ENCODE data around the gene SVOP.

The SVOP gene

GRCh38 chr12:109020146-109020795, 597 bp downstream of the SVOP start:
- no peak overlapping the region for H3K4me3 ChIP-seq (ENCODE audit: low read depth, low read length)
- no peak for TF ChIP-seq CTCF (IDR thresholded peaks at IDR 0.05; ENCODE audit: low read depth, low read length)

DNA sequence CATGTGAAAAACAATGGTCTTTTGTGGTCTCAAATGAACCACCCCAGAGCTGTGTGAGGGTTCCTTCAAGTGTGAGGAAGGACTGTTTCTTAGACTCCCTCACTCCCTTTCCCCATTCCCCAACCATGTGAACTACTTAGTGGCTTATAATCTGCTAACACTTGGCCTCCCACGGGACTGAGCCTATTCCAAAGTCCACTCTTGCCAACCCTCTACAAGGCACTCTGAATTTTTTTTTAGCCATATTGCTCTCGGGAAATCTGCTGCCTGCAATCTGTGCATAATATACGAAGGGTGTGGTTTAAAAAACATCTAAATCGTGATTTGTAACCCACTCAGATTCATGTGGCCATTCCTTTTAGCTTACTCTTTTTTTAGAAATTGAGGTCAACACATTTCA, 2.6 kb downstream of the SVOP start:
- no peak overlapping the region for H3K4me3 ChIP-seq (ENCODE audit: low read depth, low read length)

DNA sequence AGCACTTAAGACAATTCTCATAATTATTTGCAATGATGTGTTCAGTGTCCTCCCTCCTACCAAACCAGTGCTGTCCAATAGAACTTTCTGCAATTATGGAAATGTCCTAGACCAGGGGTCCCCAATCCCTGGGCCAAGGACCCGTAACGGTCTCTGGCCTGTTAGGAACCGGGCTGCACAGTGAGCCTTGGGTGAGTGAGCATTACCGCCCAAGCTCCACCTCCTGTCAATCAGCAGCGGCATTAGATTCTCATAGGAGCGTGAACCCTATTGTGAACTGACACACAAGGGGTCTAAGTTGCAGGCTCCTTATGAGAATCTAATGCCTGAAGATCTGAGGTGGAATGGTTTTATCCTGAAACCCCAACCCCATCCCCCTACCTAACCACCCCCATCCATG, 3.9 kb downstream of the SVOP start:
- no peak overlapping the region for H3K4me3 ChIP-seq (ENCODE audit: low read depth, low read length)
- no peak for TF ChIP-seq CTCF (IDR thresholded peaks at IDR 0.05; ENCODE audit: low read depth, low read length)

More for the DNA sequence above, 2.6 kb downstream of the SVOP start:
- TF ChIP-seq CTCF (IDR thresholded peaks at IDR 0.05; ENCODE audit: low read depth, low read length), result no peak

DNA sequence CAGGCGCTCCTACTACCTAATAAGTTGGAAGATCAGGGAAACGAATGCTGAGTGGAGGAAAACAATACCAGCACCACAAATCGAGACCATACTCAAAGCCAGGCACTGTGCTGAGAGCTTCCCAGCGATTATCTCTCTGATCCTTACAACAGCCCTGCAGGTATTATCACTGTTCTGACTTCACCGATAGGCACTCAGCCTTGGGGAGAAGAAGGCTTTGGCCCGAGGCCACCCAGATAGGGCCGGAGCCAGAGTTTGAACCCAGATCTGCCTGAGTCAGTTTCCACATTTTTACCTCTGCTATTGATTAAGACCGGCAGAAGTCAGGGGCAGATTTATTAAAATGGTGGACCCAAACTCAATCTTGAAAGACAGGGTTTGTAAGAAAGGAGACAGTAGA, 4.9 kb downstream of the SVOP start:
- TF ChIP-seq CTCF (IDR thresholded peaks at IDR 0.05; ENCODE audit: low read depth, low read length), result no peak
- H3K4me3 ChIP-seq (ENCODE audit: low read depth, low read length), result no peak overlapping the region

GRCh38 chr12:109014984-109015765, 5.7 kb downstream of the SVOP start:
- no peak for TF ChIP-seq CTCF (IDR thresholded peaks at IDR 0.05; ENCODE audit: low read depth, low read length)
- no peak overlapping the region for H3K4me3 ChIP-seq (ENCODE audit: low read depth, low read length)

DNA sequence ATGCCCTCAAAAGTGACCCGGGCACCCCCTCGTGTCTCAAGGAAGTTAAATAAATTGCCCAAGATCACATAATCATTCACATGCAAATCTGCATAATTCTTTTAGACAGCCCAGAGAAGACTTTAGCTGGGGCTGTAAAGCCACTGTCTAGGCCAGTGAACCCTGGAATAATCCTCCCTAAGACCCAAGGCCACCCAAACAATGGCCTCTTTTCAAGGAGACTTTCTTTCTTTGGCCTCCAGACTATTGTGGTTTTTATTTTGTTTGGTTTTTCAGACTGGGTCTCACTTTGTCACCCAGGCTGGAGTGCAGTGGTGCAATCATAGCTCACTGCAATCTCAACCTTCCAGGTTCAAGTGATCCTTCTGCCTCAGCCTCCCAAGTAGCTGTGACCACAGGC, 10.6 kb downstream of the SVOP start:
- no peak overlapping the region for H3K4me3 ChIP-seq (ENCODE audit: low read depth, low read length)
- TF ChIP-seq CTCF (IDR thresholded peaks at IDR 0.05; ENCODE audit: low read depth, low read length), result no peak

DNA sequence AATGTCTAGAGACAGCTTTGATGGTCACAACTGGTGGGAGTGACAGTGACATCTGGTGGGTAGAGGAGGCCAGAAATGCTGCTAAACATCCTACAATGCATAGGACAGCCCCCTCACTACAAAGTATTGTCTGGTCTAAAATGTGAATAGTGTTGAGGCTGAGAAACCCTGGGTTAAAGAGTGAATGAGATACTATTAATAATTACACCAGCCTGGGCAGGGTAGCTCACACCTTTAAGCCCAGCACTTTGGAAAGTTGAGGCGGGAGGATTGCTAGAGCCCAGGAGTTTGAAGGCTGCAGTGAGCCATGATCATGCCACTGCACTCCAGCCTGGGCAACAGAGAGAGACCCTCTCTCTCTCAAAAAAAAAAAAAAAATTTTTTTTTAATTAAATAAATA, 11.1 kb downstream of the SVOP start:
- H3K4me3 ChIP-seq (ENCODE audit: low read depth, low read length), result no peak overlapping the region
- TF ChIP-seq CTCF (IDR thresholded peaks at IDR 0.05; ENCODE audit: low read depth, low read length), result no peak
